HG02798 (cell line): ENCODE results near the gene RND2.
"Not testable (repeated sequence)": the region's sequence is repeated elsewhere in the genome, so short reads cannot be mapped to it uniquely, and the experiment has no call there.

Source experiments
- ATAC-seq: cut with Tn5 transposase; IDR thresholded peaks from one replicate; pipeline ENCODE4 v1.9.1; 2021; ENCODE audit warnings: mild to moderate bottlenecking; ENCODE audit not compliant: unreplicated experiment, poor library complexity

RND2 gene, protein sequence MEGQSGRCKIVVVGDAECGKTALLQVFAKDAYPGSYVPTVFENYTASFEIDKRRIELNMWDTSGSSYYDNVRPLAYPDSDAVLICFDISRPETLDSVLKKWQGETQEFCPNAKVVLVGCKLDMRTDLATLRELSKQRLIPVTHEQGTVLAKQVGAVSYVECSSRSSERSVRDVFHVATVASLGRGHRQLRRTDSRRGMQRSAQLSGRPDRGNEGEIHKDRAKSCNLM

GRCh38 chr17:43024407-43025289 is at the start of gene RND2:
Gene RND2, plus strand, starts transcription at chr17:43025231. Its CDS starts 117 bp downstream, at chr17:43025348.
- peak; percentile 41 for ATAC-seq

DNA sequence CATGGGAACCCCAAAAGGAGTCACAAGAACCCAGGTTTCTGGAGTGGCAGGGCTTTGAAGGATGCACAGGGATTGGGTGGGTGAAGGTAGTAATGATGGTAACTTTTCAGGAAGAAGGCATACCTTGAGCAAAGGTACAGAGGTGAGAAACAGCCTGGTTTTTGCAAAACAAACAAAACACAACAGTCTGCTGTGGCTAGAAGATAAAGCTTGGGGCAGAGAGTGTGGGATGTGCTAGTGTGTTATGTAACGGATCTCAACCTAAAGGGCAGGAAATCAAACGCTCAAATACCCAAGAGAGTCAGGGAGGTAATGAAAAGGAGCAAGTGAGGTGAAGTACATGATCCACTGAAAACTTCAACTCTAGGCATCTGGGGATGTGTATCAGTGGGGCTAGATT is 49.8 kb upstream of the RND2 start:
- no peak for ATAC-seq

DNA sequence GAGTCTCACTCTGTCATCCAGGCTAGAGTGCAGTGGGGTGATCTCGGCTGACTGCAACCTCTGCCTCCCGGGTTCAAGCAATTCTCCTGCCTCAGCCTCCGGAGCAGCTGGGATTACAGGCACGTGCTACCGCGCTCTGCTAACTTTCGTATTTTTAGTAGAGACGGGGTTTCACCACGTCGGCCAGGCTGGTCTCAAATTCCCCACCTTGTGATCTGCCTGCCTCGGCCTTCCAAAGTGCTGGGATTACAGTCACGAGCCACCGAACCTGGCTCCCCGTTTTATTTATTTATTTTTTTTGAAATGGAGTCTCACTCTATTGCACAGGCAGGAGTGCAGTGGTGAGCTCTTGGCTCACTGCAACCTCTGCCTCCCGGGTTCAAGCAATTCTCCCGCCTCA is 49.3 kb upstream of the RND2 start:
- not testable (repeated sequence) for ATAC-seq

GRCh38 chr17:42979511-42980273 is 45.3 kb upstream of the RND2 start, which contains the start of gene PTGES3L:
Gene PTGES3L, minus strand, starts transcription at chr17:42980080. Its CDS starts 27 bp downstream, at chr17:42980053.
- peak; percentile 16 for ATAC-seq

GRCh38 chr17:42980274-42980765 is 44.7 kb upstream of the RND2 start, which contains the start of gene RUNDC1:
Gene RUNDC1, plus strand, starts transcription at chr17:42980565. Its CDS starts 12 bp downstream, at chr17:42980577.
- peak; percentile 87 for ATAC-seq

- ATAC-seq = peak; percentile 55
Measured at GRCh38 chr17:42980766-42981397, 44.1 kb upstream of the RND2 start.

- ATAC-seq = no peak
Measured at GRCh38 chr17:42982266-42982665, 42.8 kb upstream of the RND2 start.

DNA sequence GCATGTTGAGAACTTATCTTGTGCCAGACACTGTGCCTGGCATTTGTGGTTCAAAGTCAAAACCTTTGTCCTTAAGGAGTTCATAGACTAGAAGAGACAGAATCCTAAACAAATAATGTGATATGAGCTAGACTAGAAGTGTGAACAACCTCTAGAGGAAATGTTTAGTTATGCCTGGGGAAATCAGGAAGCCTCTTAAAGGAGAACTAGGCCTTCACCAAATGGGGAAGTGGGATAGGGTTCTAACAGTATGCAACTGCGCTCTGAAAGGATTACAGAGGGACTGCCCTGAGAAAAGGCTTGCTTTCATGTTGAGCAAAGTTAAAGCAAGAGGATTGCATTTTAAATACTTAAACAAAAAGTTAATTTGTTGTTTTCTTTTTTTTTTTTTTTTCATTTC is 39.8 kb upstream of the RND2 start:
- no peak for ATAC-seq

GRCh38 chr17:42989141-42989540 is 35.9 kb upstream of the RND2 start:
- ATAC-seq = no peak

DNA sequence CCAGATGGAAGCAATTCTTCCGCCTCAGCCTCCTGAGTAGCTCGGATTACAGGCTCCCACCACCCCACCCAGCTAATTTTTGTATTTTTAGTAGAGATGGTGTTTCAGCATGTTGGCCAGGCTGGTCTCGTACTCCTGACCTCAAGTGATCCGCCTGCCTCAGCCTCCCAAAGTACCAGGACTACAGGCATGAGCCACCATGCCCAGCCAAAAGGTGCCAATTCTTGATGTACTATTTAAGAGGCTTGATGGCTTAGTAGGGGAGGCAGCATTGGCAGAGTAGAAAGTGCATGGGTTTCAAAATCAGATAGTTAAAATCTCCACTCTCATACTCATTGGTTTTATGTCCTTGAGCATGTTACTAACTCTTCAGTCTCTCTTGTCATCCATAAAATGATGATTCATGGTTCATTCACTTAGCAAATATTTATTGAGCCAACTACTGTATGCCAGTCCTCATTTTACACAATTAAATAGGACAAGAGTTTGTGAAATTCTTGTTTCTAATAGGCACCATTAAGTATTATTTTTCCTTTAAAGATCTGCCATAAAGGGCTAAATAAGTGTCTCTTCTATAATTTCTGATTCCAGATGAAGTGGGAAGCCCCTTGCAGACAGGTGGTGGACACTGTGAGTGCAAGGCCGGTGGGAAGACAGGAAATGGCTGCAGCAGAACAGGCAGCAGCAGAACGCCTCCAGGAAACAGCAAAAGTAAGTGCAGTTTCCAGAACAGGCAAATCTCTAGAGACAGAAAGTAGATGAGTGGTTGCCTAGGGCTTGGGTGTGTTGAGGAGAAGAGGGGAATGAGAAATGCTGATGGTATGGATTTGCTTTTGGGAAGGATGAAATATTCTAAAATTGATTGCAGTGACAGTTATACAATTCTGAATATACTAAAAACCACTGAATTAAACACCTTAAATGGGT is 35.0 kb upstream of the RND2 start:
- ATAC-seq = no peak

DNA sequence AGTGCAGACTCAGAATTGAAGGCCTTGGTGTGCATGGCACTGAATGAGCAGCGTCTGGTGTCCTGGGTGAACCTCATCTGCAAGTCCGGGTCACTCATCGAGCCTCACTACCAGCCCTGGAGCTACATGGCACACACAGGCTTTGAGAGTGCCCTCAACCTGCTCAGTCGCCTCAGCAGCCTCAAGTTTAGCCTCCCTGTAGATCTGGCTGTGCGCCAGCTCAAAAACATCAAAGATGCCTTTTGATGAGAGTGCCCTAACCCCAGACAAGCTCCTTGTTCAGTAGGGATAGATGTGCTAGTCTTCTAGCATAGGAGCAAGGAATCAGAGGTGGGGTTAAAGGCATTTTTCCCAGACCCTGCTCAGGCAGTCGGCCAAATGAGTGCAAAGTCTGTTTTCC is 33.6 kb upstream of the RND2 start:
- no peak for ATAC-seq

DNA sequence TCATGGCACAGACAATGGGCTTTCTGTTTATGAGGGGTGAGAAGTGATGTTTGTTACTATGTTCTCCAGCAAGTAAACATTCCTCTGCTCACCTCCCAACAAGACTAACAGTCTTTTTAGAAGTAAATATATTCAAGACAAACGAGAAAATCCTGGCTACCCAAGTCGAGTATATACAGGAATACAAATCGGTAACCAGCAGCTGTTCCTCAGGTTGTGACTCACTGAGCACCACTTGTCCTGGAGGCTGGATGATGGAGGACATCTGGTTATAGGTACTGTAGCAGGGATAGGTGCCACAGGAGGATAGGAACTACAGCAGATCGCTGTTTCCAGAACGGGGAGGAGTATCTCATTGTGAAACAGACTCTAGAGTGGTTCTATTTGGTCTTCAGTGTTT is 32.2 kb upstream of the RND2 start:
- ATAC-seq = no peak

DNA sequence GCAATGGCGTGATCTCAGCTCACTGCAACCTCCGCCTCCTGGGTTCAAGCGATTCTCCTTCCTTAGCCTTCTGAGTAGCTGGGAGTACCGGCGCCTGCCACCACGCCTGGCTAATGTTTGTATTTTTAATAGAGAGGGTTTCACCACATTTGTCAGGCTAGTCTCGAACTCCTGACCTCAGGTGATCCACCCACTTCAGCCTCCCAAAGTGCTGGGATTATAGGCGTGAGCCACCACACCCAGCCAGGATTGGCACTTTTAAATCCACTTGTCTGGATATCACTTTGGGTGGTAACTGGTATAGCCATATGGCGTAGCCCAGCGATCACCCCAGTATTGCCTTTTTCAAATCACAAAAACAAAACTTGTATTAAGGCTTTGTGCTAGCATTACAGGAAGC is 31.1 kb upstream of the RND2 start:
- ATAC-seq = not testable (repeated sequence)

DNA sequence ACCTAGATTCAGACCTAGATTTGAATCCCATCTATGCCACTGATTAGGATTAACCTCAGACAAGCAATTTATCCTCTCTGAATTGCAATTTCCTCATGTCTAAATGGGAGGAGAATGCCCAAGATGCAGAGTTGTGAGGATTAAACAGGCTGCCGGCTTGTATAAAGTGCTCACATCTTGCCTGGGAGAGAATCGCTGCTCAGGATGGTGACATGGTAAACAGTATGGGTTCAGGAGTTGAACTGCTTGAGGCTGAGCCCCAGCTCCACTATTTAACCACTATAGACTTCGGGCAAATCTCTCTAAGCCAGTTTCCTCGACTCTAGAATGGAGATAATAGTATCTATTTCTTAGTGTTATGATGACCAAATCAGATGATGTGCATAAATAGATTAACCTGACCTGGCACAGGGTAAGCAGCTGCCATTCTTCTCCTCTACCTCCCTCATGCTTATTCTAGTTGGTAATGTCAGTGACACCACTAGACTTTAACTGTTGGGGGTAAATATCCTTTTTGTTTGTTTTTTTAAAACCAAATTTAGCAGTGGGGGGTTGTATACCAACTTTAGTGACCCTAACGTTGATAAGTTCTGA is 27.5 kb upstream of the RND2 start:
- ATAC-seq = no peak

DNA sequence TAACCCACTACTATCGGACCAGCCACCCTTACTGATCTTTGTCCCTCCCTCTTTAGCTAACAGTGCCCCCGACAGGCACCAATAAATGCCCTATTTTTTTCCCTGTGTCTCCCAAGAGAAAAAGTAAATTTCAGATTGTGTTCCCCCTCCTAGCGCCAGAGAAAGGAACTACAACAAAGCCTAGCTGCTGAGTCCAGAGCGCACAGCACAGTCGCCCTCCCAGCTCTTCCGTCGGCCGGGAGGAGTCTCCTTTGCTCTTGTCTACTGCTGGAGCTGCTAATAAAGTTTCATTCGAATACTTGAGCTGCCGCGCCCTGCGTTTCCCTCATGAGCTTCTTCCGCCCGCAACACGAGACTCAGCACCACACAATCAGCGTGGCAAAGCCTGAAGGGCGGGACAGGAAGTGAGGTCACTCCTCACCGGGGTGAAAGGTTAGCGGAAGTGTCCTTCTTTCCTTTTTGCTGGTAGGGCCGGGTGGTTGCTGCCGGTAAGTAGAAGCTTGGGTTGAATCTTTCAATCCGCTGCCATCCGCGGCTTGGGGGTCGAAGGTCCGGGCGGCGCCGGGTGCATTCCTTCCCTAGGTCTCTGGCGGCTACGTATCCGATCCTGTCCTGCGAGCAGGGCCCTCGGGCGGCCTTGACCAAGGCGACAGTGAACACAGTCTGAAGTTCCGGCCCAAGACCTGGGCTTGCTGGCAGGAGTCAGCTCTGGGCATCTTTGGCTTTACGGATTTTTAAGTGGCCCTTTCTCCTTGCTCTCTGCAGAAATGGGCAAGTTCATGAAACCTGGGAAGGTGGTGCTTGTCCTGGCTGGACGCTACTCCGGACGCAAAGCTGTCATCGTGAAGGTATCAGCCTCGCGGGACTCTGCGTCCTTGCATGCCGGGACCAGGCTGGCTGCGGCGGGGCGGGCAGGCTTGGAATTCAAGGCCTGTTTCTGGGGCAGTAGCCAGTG is 26.8 kb upstream of the RND2 start, which contains the start of gene RPL27:
RPL27 (plus strand) TSS at position 436 of the 955 bp plus-strand sequence; CDS start at position 768, 332 bp downstream.
- peak; percentile 96 for ATAC-seq

GRCh38 chr17:42999003-42999525 is 26.0 kb upstream of the RND2 start:
- ATAC-seq = no peak

GRCh38 chr17:43000894-43001293 is 24.1 kb upstream of the RND2 start:
- not testable (repeated sequence) for ATAC-seq
